Hepatocyte (in vitro differentiated cells): Measurements from ENCODE around the gene KCND3. TPM values are rescaled to one million over a fixed set of nuclear protein-coding genes. Genes with fewer than 3 reads are reported as not detected.

Source experiments
- DNase-seq: peaks from one replicate; pipeline ENCODE4 v3.0.0-alpha.2; 2016; ENCODE audit warnings: low spot score
- H2AFZ ChIP-seq: fragments of 200-600 bp; sonication (generic); 2 replicates; pipeline ENCODE4 v1.6.0; 2016; ENCODE audit warnings: antibody characterized with exemption, mild to moderate bottlenecking
- H3K27ac ChIP-seq: fragments of 200-600 bp; sonication (generic); 2 replicates; pipeline ENCODE4 v1.5.1; 2016; ENCODE audit warnings: mild to moderate bottlenecking
- H3K27me3 ChIP-seq: fragments of 200-600 bp; sonication (generic); 2 replicates; pipeline ENCODE4 v1.6.1; 2016
- H3K36me3 ChIP-seq: fragments of 200-600 bp; sonication (generic); replicated peaks from 2 replicates; pipeline ENCODE4 v1.5.1; 2016; ENCODE audit warnings: low read depth; ENCODE audit not compliant: insufficient read depth
- H3K4me1 ChIP-seq: fragments of 200-600 bp; sonication (generic); 2 replicates; pipeline ENCODE4 v1.5.1; 2016; ENCODE audit warnings: mild to moderate bottlenecking, moderate library complexity; ENCODE audit not compliant: insufficient read depth
- H3K4me2 ChIP-seq: fragments of 200-600 bp; sonication (generic); 2 replicates; pipeline ENCODE4 v1.6.0; 2016
- H3K4me3 ChIP-seq: fragments of 200-600 bp; sonication (generic); 2 replicates; pipeline ENCODE4 v1.5.1; 2016; ENCODE audit warnings: mild to moderate bottlenecking
- H3K79me2 ChIP-seq: fragments of 200-600 bp; sonication (generic); 2 replicates; pipeline ENCODE4 v1.6.0; 2017; ENCODE audit warnings: mild to moderate bottlenecking
- H3K9me2 ChIP-seq: fragments of 200-600 bp; sonication (generic); replicated peaks from 2 replicates; pipeline ENCODE4 v1.6.0; 2017; ENCODE audit warnings: mild to moderate bottlenecking; ENCODE audit not compliant: insufficient read depth
- H3K9me3 ChIP-seq: fragments of 200-600 bp; sonication (generic); 2 replicates; pipeline ENCODE4 v1.5.1; 2016; ENCODE audit warnings: low read depth, mild to moderate bottlenecking
- H4K20me1 ChIP-seq: fragments of 200-600 bp; sonication (generic); 2 replicates; pipeline ENCODE4 v1.6.0; 2016; ENCODE audit warnings: mild to moderate bottlenecking; ENCODE audit not compliant: insufficient read depth, poor library complexity, severe bottlenecking
- EZH2 ChIP-seq: fragments of 200-600 bp; sonication (generic); IDR thresholded peaks from 2 replicates; pipeline ENCODE4 v1.6.1; 2016; ENCODE audit warnings: antibody characterized with exemption, mild to moderate bottlenecking, borderline replicate concordance
- EZH2phosphoT487 ChIP-seq: fragments of 200-600 bp; sonication (generic); IDR thresholded peaks from one replicate; pipeline ENCODE4 v1.6.1; 2018; ENCODE audit warnings: antibody characterized with exemption, mild to moderate bottlenecking, low read depth, moderate library complexity; ENCODE audit not compliant: unreplicated experiment, severe bottlenecking
- WGBS: methylation state at CpG from one replicate; pipeline ENCODE4 v1.1.6; 2016; ENCODE audit warnings: low lambda C conversion rate; ENCODE audit errors: missing lambda C conversion rate; 5-methylcytosine and 5-hydroxymethylcytosine counted together
- polyA plus RNA-seq: library from polyadenylated mRNA; unstranded; fragments of >200 nt; fragmentation: Nextera tagmentation; extraction: Ambion mirVana; gene quantifications from 2 replicates; pipeline ENCODE4 v1.2.1, GENCODE V29; 2016
- total RNA-seq: library from RNA; depleted of rRNA; stranded (reverse); fragments of >200 nt; gene quantifications from 2 replicates; pipeline ENCODE4 v1.2.3, GENCODE V29; 2014
- TF ChIP-seq, protein P1 (sequence below): fragments of 200-600 bp; sonication (generic); IDR thresholded peaks from 2 replicates; pipeline ENCODE4 v1.5.1; 2016; ENCODE audit warnings: antibody characterized with exemption, mild to moderate bottlenecking; ENCODE audit not compliant: poor library complexity

The KCND3 gene
- total and polyA plus RNA-seq, 2 experiments from 2014 or later, result 1.4 to 2.7 TPM

DNA sequence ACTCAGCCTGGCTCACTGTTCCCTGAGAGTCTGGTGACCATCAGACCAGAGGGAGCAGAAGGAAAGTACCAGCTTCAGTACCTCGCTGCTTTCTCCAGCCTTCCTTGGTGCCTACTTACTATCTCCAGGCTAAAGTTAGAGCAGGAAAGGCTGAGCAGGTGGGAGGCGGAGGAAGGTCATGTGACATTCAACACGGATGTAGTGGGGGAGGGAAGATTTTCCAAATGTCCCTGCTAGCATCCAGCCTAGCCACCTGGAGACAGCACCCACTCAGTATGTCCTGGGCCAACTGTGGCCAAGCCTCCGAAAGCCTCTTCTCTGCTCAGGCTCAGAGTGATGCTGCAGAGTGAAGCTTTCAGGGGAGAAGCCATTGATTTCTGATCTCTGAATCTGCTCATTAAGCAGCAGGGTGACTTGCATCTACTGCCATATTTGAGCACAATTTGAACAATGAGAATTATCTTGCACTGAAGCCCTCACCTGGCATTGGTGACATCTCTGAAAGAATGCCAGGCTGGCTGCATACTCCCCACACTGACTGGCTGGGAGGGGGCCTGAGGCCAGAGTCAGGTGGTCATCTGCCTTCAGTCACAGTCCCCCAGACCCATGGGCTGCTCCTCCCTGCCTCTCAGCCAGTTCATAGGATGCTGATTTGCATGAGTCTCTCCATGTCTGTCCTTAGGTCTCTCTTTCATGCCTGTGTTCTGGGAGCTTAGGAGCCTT lies 86.2 kb downstream of the KCND3 start:
- Histone ChIP-seq H2AFZ (no peak overlapping the region), H3K36me3 (no peaks in the 10 kb centered on the region), H3K9me3 (no peaks in the 10 kb centered on the region), H3K79me2 (no peaks in the 10 kb centered on the region), H3K9me2 (no peaks in the 10 kb centered on the region), H4K20me1 (no peaks in the 10 kb centered on the region), H3K27ac (no peak overlapping the region), H3K27me3 (no peaks in the 10 kb centered on the region), H3K4me2 (no peak overlapping the region), H3K4me3 (no peak overlapping the region), H3K4me1 (no peaks in the 10 kb centered on the region)
- TF ChIP-seq, protein P1, sequence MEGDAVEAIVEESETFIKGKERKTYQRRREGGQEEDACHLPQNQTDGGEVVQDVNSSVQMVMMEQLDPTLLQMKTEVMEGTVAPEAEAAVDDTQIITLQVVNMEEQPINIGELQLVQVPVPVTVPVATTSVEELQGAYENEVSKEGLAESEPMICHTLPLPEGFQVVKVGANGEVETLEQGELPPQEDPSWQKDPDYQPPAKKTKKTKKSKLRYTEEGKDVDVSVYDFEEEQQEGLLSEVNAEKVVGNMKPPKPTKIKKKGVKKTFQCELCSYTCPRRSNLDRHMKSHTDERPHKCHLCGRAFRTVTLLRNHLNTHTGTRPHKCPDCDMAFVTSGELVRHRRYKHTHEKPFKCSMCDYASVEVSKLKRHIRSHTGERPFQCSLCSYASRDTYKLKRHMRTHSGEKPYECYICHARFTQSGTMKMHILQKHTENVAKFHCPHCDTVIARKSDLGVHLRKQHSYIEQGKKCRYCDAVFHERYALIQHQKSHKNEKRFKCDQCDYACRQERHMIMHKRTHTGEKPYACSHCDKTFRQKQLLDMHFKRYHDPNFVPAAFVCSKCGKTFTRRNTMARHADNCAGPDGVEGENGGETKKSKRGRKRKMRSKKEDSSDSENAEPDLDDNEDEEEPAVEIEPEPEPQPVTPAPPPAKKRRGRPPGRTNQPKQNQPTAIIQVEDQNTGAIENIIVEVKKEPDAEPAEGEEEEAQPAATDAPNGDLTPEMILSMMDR, result no peak
- TF ChIP-seq EZH2 (no peak), EZH2phosphoT487 (no peak)
- whole genome bisulfite sequencing, result 76% methylated on average over 4 of the region's 4 CpGs
- no peak for DNase-seq

DNA sequence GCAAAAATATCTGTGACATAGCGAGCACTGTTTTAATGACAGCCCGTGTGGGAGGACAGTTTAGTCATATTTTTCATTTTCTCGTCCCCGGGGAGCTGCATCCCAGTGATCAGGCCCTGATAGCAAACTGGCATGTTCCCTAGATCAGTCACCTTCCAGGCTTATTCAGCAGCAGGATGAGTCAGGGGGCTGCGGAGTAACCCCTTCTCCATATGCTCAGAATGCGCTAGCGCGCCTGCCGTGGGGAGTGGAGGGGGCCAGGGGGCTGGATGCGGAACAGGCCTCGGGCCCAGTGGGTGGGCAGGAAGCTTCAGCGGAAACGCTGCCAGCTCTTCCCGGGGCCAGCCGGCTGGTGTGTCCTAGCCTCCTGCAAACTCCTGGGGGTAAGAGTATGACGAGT lies 94.0 kb downstream of the KCND3 start:
- TF ChIP-seq EZH2 (no peak), EZH2phosphoT487 (no peak)
- TF ChIP-seq, protein P1, result no peak

DNA sequence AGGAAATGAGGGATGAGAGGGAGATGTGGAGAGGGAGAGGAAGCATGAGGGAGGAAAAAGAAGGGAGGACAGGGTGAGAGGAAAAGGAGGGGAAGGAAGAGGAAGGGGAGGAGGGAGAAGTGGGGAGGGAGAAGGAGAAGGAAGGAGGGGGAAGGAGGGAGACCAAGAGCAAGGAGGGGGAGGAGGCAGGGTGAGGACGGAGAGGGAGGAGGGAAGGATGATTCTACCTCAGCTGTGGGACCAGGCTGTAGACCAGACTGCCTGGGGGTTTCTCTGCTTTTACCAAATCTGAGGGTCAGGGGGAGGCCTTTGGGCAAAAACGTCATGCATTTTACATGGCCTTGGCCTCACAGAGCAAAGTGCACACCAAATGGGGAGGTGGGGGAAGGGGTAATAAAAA lies 94.5 kb downstream of the KCND3 start:
- no peak overlapping the region for H3K27ac ChIP-seq
- H2AFZ ChIP-seq, result no peak overlapping the region
- no peaks in the 10 kb centered on the region for H3K27me3 ChIP-seq
- H3K79me2 ChIP-seq, result no peaks in the 10 kb centered on the region
- WGBS, result 75% methylated on average over 1 of the region's 2 CpGs
- no peak overlapping the region for H3K4me2 ChIP-seq
- H3K4me1 ChIP-seq, result no peaks in the 10 kb centered on the region
- no peaks in the 10 kb centered on the region for H3K36me3 ChIP-seq
- no peak overlapping the region for H3K4me3 ChIP-seq
- DNase-seq, result no peak
- H4K20me1 ChIP-seq, result no peaks in the 10 kb centered on the region
- no peaks in the 10 kb centered on the region for H3K9me2 ChIP-seq
- TF ChIP-seq EZH2 (no peak), EZH2phosphoT487 (no peak)
- TF ChIP-seq, protein P1, result no peak
- no peaks in the 10 kb centered on the region for H3K9me3 ChIP-seq

More for the DNA sequence above, 94.0 kb downstream of the KCND3 start:
- no peak overlapping the region for H2AFZ ChIP-seq
- no peaks in the 10 kb centered on the region for H4K20me1 ChIP-seq
- H3K9me2 ChIP-seq, result no peaks in the 10 kb centered on the region
- no peaks in the 10 kb centered on the region for H3K27me3 ChIP-seq
- H3K9me3 ChIP-seq, result no peaks in the 10 kb centered on the region
- no peak overlapping the region for H3K4me3 ChIP-seq
- 70% methylated on average over 16 of the region's 16 CpGs for WGBS
- no peaks in the 10 kb centered on the region for H3K79me2 ChIP-seq
- no peak overlapping the region for H3K27ac ChIP-seq
- no peaks in the 10 kb centered on the region for H3K4me1 ChIP-seq
- no peak for DNase-seq
- H3K4me2 ChIP-seq, result no peak overlapping the region
- H3K36me3 ChIP-seq, result no peaks in the 10 kb centered on the region
